ENCODE data around the gene DQX1.

DNA sequence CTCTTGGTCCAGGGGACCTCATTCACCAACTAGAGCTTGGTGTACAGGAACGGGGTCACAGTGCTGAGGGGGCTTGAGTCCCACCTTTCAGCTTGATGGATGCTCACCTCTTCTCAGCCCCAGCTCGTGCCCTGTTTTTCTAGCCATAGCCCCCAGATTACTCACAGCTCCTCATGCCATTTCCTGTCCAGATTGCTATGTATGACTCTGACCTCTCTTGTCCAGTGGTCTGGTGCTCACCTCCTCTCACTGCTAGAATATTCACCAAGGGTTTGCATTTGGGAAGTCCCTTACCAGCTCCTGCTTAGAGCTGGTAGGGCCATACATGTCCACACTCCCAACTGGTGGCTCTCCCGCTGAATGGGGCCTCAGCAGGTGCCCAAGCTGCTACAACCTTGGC is 32.5 kb downstream of the DQX1 start:
- TF ChIP-seq, protein P1, sequence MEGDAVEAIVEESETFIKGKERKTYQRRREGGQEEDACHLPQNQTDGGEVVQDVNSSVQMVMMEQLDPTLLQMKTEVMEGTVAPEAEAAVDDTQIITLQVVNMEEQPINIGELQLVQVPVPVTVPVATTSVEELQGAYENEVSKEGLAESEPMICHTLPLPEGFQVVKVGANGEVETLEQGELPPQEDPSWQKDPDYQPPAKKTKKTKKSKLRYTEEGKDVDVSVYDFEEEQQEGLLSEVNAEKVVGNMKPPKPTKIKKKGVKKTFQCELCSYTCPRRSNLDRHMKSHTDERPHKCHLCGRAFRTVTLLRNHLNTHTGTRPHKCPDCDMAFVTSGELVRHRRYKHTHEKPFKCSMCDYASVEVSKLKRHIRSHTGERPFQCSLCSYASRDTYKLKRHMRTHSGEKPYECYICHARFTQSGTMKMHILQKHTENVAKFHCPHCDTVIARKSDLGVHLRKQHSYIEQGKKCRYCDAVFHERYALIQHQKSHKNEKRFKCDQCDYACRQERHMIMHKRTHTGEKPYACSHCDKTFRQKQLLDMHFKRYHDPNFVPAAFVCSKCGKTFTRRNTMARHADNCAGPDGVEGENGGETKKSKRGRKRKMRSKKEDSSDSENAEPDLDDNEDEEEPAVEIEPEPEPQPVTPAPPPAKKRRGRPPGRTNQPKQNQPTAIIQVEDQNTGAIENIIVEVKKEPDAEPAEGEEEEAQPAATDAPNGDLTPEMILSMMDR (IDR thresholded peaks at IDR 0.05): no peak
- TF ChIP-seq ZFX (IDR thresholded peaks at IDR 0.05; ENCODE audit: borderline replicate concordance): no peak

All from 22Rv1 (cell line).